ENCODE results near the gene CAPS2.

DNA sequence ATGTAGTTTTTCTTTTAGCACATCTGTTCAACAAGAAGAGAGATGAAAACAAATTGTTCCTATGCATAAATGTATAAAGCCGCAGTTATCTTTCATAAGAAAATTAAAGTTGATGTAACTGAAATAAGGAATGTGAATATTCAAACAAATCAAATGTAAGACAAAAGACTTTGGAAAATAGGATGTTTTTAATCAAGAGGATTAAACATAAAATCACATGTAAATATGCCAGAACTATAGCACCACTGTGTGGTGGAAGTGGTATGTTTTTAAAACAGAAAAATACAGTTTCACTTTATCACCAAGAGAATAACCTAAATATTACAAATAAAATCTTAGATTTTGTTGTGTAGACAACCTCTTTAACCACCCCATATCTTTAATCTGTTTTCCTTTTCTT is 40.4 kb downstream of the CAPS2 start:
- TF ChIP-seq CTCF (IDR thresholded peaks at IDR 0.05), result no peak
- no peak for TF ChIP-seq TP53 (CRISPR knock-in tag; IDR thresholded peaks at IDR 0.05)
- no peak for TF ChIP-seq ZNF423 (CRISPR knock-in tag; IDR thresholded peaks at IDR 0.05)
- no peak for TF ChIP-seq EMX1 (CRISPR knock-in tag; IDR thresholded peaks at IDR 0.05)
- TF ChIP-seq ZBTB43 (CRISPR knock-in tag; IDR thresholded peaks at IDR 0.05), result no peak
- no peak for TF ChIP-seq ZNF396 (CRISPR knock-in tag; IDR thresholded peaks at IDR 0.05; ENCODE audit: borderline replicate concordance)
- no peak for TF ChIP-seq CREM (CRISPR knock-in tag; IDR thresholded peaks at IDR 0.05)
- no peak for TF ChIP-seq E2F5 (CRISPR knock-in tag; IDR thresholded peaks at IDR 0.05)
- TF ChIP-seq TCF7 (CRISPR knock-in tag; IDR thresholded peaks at IDR 0.05; ENCODE audit: low read depth), result no peak
- TF ChIP-seq, protein P1, sequence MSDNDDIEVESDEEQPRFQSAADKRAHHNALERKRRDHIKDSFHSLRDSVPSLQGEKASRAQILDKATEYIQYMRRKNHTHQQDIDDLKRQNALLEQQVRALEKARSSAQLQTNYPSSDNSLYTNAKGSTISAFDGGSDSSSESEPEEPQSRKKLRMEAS (CRISPR knock-in tag; IDR thresholded peaks at IDR 0.05), result no peak
- no peak for TF ChIP-seq CREB1 (CRISPR knock-in tag; IDR thresholded peaks at IDR 0.05)
- TF ChIP-seq, protein P2, sequence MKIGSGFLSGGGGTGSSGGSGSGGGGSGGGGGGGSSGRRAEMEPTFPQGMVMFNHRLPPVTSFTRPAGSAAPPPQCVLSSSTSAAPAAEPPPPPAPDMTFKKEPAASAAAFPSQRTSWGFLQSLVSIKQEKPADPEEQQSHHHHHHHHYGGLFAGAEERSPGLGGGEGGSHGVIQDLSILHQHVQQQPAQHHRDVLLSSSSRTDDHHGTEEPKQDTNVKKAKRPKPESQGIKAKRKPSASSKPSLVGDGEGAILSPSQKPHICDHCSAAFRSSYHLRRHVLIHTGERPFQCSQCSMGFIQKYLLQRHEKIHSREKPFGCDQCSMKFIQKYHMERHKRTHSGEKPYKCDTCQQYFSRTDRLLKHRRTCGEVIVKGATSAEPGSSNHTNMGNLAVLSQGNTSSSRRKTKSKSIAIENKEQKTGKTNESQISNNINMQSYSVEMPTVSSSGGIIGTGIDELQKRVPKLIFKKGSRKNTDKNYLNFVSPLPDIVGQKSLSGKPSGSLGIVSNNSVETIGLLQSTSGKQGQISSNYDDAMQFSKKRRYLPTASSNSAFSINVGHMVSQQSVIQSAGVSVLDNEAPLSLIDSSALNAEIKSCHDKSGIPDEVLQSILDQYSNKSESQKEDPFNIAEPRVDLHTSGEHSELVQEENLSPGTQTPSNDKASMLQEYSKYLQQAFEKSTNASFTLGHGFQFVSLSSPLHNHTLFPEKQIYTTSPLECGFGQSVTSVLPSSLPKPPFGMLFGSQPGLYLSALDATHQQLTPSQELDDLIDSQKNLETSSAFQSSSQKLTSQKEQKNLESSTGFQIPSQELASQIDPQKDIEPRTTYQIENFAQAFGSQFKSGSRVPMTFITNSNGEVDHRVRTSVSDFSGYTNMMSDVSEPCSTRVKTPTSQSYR (CRISPR knock-in tag; IDR thresholded peaks at IDR 0.05), result no peak
- no peak for TF ChIP-seq JUN (CRISPR knock-in tag; IDR thresholded peaks at IDR 0.05)
- TF ChIP-seq SP1 (CRISPR knock-in tag; conservative IDR thresholded peaks at IDR 0.05), result no peak

Data from WTC11 (cell line).